HG03354 (cell line): Measurements from ENCODE around the gene ADGRA1.

Experiments
- ATAC-seq: cut with Tn5 transposase; IDR thresholded peaks from one replicate; pipeline ENCODE4 v1.9.1; 2021; ENCODE audit warnings: mild to moderate bottlenecking; ENCODE audit not compliant: unreplicated experiment, poor library complexity, severe bottlenecking

Gene ADGRA1

DNA sequence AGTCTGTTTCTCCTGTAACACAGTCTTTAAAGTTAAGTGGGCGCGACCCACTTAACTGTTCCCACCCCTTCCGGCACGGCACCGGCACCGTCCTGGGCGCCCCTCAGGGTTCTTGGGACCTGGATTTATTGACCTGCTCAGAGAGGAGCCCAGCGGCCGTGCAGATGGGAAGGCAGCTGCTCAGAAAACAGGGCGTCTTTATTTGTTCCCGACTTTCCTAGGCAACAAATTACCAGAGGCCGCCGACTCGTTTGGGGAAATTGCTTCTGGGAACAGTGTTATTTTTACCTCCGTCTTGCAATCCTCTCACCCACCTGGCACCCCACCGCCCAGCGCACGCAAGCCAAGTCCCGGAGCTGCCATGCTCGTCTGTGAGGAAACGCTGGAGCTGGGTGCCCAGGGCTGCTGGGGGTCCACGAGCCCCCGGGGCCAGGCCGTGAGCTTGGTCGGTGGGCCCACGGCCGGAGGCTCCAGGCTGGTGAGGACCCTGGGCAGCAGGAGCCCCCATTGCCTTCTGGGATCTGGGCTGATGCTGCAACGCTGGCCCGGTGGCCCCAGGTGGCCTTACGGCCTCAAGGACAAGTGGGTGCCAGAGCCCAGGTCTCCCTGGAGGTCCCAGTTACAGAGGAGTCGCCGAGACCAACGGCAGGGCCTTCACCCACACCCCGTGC is 14.9 kb upstream of the ADGRA1 start:
- no peak for ATAC-seq

GRCh38 chr10:133075346-133076137 is 12.2 kb upstream of the ADGRA1 start:
- no peak for ATAC-seq

DNA sequence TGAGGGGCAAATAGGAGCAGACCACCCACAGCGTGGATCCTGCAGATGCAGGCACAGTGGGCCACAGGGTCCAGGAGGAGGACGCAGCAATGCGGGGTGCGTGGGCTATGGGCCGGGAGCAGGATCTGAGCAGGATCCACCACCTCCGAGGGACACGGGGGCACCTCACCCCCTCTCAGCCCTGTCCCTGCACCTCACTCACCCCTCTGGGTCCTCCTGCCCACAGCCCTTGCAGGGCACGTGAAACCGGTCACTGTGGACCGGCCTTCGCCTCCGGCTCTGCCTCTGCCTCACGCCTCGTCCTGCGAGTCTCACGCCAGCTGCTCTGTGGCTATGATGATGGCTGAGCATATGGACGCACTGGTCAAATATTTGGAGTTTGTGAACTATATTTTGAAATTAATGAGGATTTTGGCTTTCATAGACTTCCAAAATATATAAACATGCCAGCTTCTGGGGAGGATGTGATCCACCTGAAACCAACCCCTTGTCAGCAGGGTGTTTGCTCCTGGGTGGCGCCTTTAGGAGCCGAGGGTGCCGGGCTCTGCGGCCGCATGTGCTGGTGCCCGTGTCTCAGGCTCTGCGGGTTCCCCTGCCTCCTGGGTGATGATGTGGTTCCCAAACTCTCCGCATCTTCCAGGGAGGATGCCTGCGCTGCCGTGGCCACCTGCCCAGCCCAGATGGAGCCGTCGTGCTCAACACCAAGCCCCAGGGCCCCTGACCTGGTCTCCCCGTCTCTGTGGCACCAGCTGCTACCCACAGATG is 11.3 kb upstream of the ADGRA1 start:
- no peak for ATAC-seq

DNA sequence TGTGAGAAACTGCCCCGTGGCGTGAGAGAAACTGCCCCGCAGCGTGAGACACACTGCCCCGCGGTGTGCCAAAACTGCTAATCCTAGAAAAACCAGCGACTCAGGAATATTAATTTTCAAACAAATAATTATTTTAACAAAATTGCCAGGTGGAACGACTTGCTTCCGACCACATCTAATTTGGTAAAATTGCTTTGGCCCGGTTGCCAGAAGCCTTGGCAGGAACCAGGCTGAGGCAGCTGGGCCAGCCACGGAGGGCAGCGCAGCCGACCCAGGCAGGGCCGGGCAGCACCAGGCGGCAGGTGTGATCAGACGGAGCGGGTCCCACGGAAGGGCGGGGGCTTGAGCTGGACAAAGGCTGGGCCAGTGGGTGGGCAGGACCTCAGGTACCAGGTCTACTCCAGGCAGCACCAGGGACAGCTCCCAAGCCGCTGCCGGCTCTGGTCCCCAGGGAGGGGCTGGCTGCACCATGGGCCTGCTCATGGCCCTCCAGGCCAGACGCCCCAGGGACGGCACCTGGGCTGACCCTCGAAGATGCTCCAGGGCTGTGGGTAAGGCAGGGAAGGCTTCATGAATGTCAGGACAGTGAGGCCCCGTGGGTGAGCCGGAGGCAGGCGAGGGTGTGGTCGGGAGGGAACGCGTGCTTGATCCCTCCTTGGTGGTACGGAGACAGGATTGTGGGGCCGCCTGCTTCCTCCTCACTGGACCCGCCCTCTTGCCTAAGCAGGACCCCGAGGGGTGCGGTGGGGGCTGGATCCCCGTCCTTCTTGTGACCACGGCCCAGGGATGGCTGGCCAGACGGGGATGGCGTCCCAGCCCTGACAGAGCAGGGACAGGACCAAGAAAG is 7.7 kb upstream of the ADGRA1 start:
- ATAC-seq = no peak

DNA sequence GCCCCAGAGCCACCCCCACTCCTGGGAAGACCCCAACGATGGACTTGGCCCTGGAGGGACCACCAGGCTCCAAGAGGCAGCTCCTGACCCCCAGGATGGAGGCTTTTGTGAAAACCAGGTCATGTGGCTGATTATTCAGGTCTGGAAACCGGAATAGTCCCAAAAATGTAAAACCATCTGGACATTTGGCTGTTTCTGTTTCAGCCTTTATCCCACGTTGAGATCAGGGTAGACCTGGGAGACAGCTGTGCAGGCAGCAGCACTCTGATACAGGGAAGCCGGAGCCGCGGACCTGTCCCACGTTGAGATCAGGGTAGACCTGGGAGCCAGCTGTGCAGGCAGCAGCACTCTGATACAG is 7.1 kb upstream of the ADGRA1 start:
- ATAC-seq = no peak

DNA sequence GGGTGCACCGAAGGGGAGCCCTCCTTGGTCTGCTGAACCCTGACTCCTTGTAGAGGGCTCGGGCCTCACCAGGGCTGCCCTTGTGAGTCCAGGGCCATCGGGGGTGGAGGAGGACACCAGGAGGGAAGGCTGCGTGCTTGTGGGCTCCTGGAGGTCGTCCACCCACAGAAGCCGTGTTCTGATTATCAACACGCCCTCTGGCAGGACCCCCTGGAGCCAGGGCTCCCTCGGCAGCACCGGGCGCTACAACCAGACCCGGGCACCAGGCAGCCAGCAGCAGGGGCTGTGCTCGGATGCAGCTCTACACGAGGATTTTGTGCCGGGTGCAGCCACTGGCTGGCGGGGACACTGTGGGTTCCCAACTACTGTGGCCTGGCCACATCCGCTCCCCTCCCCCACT is 6.1 kb upstream of the ADGRA1 start:
- no peak for ATAC-seq

GRCh38 chr10:133082685-133083421 is 4.9 kb upstream of the ADGRA1 start:
- ATAC-seq = no peak

DNA sequence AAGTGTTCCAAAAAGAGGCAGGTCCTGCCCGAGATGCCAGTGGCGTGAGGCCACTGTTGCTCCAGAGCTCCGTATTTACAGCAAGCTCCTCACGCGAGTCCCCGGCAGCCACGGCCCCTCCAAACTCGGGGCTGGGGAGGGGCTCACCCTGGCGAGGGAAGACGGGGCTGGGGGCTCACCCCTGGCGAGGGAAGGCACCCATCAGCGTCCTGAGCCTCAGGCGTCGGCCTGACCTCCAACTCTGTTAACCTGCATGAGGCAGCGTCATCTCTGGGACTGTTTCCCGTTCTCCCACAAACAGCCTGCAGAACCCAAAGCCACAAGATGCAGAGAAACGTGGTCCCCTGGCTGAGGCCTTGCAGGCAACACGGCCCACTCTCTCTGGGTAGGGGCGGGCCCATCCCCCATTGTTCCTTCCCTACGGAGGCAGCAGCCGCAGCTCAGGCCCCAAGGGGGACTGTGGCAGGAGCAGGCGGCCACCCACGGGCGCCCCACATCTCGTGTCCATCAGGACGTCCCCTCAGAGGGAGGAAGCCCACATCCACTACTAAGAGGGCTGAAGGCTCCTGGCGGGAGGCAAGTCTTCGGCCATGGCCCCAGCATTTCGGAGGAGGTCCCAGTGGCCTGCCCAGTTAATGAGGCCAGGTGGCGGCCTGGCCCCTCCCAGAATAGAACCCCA is 4.2 kb upstream of the ADGRA1 start:
- ATAC-seq = no peak

DNA sequence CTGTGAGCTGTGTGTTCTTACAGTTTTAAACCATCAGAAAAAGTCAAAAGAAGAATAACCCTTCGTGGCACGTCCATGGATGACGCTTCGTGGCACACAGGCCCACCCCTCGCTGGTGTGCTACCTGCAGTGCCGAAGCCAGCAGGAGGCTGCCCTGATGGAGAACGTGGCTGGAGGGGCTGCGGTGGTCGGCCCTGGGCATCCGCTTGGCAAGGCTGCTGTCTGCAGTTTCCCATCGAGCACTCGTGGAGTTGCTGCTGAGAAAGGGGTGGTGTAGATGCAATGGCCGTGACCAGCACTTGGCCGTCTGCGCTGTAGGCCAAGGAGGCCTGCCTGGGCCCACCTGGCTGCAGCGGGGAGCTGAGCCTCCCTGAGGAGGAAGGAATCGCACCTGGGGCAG is 3.2 kb upstream of the ADGRA1 start:
- ATAC-seq = no peak

DNA sequence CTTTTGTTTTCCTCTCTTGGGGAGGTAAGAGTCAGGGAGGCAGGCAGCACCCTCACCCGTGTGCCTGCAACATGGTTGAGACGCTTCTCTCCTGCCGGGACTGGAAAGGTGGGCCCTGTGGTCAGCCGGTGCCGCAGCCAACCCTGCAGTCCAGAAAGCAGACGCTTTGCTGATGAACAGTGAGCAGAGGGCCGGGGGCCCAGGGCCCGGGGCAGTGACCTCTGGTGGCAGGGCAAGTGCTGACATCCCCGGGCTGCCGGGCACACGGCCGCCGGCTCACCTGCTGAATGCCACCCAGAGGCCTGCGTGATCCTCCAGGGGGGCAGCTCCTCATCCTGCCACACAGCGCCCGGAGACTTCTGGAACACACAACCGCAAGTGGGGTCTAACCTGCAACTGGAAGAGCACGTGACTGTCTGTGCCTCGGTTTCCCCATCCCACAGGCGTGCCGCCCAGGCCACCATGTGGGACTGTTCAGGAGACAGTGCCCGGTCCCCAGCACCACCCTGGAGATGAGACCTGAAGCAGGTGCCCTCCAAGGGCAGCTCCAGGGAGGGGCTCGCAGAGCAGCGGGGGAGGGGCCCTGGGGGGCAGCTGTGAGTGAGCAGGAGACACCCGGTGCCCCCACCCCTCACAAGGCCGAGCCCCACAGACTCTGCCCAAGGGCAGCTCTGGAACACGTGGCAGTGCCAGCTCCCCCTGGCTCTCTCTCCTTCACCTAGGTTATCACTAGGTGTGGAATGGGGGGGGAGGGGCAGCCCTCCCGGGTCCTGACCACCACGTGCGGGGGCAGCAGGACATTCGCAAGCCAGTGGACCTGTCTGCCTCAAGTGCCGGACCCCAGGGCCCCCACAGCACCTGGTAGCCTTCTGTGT is 2.2 kb upstream of the ADGRA1 start:
- no peak for ATAC-seq

DNA sequence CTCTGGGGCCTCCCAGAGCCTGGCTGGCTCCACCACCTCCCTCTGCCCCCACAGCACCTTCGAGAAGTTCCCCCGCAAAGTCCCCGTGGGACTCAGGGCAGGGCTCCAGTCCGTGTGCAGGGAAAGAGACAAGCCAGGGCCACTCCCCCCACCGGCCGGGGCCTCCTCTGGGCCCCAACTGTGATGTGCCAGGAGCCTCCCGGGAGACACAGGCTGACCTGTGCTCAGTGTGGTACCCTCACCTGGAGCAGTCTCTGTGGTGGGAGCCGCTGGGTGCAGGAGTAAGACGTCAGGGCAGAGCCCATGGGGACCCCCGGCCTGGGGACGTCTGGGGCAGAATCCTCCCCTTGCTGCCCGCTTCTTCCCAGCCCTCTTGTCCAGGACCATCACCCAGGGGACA is 1.5 kb upstream of the ADGRA1 start:
- ATAC-seq = no peak

GRCh38 chr10:133087045-133087678 is 562 bp upstream of the ADGRA1 start:
- ATAC-seq = no peak

GRCh38 chr10:133088179-133088955 is 643 bp downstream of the ADGRA1 start:
- no peak for ATAC-seq

DNA sequence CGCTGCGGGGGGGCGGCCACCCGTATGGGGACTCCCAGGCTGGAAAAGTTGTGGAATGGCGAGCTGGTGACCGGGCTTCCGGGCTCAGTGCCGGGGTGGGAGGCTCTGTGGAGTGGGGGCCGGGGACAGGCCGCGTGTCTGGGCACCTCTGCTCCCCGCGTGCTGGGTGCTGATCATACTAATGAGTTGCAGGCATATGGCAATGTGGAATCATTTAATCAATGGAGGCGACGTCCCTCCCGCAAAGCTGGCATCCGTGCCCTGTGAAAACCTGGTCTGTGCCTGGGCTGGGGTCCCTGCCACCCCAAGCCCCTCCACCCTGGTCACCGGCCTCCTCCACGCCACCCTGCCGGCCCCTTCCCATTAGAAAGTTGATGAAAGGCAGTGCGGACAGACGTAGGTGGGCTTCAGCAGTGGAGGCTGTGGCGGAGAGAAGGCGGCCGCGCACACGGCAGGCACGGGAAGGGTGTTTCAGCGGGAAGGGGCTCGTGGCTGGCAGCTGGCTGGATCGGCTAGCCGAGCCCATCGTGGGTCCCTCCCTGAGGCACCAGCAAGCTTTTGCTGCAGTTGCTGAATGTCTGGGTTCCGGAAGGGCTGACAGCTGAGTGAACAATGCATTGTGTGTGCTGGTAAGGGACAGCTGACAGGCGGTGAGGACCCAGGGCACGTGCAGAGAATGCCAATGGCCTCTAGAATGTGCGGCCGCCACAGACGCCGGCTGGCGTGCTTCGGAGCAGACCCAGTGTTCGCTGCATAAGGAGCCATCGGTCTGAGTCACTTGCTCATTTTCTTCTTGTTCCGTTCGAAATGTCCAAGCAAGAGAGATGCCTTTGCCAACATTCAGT is 1.5 kb downstream of the ADGRA1 start:
- no peak for ATAC-seq

DNA sequence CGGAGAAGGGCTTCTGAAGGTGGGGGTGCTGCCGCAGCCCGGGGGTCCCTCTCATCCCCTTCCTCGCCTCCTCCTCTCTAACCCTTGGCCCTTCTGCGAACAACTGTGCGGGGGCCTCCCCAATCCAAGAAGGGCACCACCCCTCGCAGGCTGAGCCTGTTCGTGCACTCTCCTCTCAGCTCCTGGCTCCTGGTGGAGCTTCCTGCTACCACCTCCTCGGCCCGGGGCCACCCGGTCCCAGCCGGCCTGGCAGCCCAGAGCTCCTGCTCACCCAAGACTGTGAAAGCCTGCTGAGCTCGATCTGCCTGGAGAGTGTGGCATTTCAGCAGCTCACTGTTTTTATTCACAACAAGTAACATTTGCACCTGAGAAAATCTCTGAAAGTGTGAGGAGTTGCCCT is 2.4 kb downstream of the ADGRA1 start:
- ATAC-seq = no peak

DNA sequence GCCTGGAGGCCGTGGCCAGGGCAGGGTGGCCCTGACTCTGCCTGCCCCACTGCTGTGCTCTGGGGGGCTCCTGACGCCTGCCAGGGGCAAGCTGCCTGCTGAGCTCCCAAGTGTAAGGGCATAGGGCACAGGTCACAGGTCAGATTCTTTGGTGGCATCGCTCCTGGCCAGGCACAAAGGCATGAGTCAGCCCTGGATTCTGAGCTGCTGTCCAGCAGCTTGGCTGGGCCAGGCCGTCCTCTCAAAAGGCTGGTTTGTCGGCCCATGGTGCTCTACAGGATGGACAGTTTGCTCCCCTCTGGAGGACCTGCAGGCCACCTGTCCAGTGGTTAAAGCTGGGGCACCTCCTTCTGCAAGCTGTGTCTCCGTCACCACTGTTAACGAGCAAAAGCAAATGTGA is 2.9 kb downstream of the ADGRA1 start:
- no peak for ATAC-seq
